Activated CD4-positive, alpha-beta T cell treated with anti-CD3 and anti-CD28 coated beads, Interleukin-2, amount 50 U/mL, for 4 hours (primary cell): ENCODE measurements around the gene IGHMBP2.

Experiments used
- DNase-seq, 2 experiments: peaks; one replicate each; pipeline ENCODE4 v3.0.0-alpha.2; 2020

IGHMBP2 gene

GRCh38 chr11:68941324-68942094 lies 37.8 kb downstream of the IGHMBP2 start:
- no peak for DNase-seq

GRCh38 chr11:68942095-68942620 lies 38.5 kb downstream of the IGHMBP2 start:
- DNase-seq: no peak

GRCh38 chr11:68942751-68943271 lies 39.1 kb downstream of the IGHMBP2 start:
- DNase-seq: no peak

- no peak for DNase-seq
Observed at GRCh38 chr11:68946416-68947090, 42.9 kb downstream of the IGHMBP2 start.

GRCh38 chr11:68947151-68947550 lies 43.5 kb downstream of the IGHMBP2 start:
- no peak for DNase-seq

GRCh38 chr11:68948496-68948895 lies 44.8 kb downstream of the IGHMBP2 start:
- no peak for DNase-seq

GRCh38 chr11:68948935-68949334 lies 45.2 kb downstream of the IGHMBP2 start:
- no peak for DNase-seq

GRCh38 chr11:68950270-68950669 lies 46.6 kb downstream of the IGHMBP2 start:
- no peak for DNase-seq

GRCh38 chr11:68950762-68951161 lies 47.1 kb downstream of the IGHMBP2 start:
- DNase-seq: no peak

GRCh38 chr11:68954836-68955606 lies 51.3 kb downstream of the IGHMBP2 start:
- DNase-seq: no peak

- DNase-seq: no peak
Observed at GRCh38 chr11:68955607-68955958, 51.9 kb downstream of the IGHMBP2 start.

GRCh38 chr11:68956142-68956541 lies 52.5 kb downstream of the IGHMBP2 start:
- DNase-seq: peak; percentile 13 to 25

- no peak for DNase-seq
Observed at GRCh38 chr11:68956547-68957254, 53.0 kb downstream of the IGHMBP2 start.

GRCh38 chr11:68958211-68958610 lies 54.5 kb downstream of the IGHMBP2 start:
- no peak for DNase-seq

GRCh38 chr11:68959465-68960293 lies 56.0 kb downstream of the IGHMBP2 start:
- DNase-seq: no peak

GRCh38 chr11:68960294-68961071 lies 56.8 kb downstream of the IGHMBP2 start:
- DNase-seq: no peak

GRCh38 chr11:68961245-68961644 lies 57.6 kb downstream of the IGHMBP2 start:
- no peak for DNase-seq

- DNase-seq: peak; percentile 12 to 21
Observed at GRCh38 chr11:68962527-68963250, 59.0 kb downstream of the IGHMBP2 start.

- DNase-seq: no peak
Observed at GRCh38 chr11:68963779-68964178, 60.1 kb downstream of the IGHMBP2 start.
